NCI-H526 (cell line): ENCODE results near the gene PRLR.
"Not testable (repeated sequence)": the region's sequence is repeated elsewhere in the genome, so short reads cannot be mapped to it uniquely, and the experiment has no call there.

Source experiments
- DNase-seq, 2 experiments: peaks; one replicate each; lab custom pipeline; 2025; lab: John Stamatoyannopoulos, UW

The PRLR gene

GRCh38 chr5:35127006-35127405 lies 103.3 kb downstream of the PRLR start:
- DNase-seq = no peak

- no peak for DNase-seq
Measured at GRCh38 chr5:35125746-35126145, 104.5 kb downstream of the PRLR start.

GRCh38 chr5:35124932-35125331 lies 105.4 kb downstream of the PRLR start:
- DNase-seq = no peak

GRCh38 chr5:35122819-35123218 lies 107.5 kb downstream of the PRLR start:
- no peak for DNase-seq

- no peak for DNase-seq
Measured at GRCh38 chr5:35120715-35121114, 109.6 kb downstream of the PRLR start.

- DNase-seq = no peak
Measured at GRCh38 chr5:35117967-35118366, 112.3 kb downstream of the PRLR start.

GRCh38 chr5:35115920-35116319 lies 114.4 kb downstream of the PRLR start:
- DNase-seq = no peak

DNA sequence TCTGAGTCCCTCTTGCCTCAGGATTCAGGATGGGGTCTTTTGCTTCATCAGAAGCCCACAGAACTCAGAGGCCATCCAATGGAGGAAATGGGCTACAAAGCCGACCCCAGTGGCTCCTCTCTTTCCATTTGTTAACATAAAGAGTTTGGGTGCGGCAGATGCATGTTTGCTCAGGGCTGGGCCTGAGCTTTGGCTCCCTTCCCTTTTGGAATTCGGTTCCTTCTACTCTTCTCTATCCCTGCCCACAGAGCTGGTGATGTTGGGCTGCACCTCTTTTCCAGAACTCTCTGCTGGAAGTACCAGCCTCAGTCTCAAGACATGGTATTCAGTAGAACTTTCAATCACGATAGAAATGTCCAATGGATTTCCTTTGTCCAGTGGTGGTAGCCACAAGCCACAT lies 115.6 kb downstream of the PRLR start:
- no peak for DNase-seq

- DNase-seq = no peak
Measured at GRCh38 chr5:35112300-35112699, 118.0 kb downstream of the PRLR start.

GRCh38 chr5:35104550-35104949 lies 125.7 kb downstream of the PRLR start:
- DNase-seq = peak; percentile 44 to 62

DNA sequence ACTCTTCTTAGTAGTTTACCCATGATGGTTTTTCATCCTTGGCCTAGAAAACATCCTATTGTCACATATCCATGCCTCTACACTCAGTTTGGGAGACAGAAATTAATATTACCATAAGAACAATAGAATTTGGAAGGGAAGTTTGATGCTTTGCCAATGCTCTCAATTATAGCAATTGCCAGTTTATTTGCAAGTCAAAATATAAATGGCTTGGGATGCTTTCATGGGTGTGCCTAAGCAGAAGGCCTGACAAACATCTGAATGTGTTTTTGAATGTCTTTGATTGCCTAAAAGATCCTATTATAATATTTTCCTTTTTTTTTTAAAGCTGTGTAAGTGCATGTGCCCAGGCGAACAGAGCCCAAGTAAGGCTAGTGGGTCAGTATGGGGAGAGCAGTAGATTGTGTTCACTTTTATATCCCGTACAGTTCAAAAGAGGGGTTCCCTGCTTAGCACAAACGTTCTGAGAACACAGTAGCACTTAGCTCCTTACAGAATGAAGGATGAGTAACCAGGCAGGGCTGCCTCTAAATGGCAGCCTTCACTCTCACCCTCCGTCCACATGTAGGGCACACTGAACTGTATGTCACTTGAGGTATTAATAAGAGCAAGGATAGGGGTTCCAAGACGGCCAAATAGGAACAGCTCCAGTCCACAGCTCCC lies 126.5 kb downstream of the PRLR start:
- peak; percentile 9 to 38 for DNase-seq

DNA sequence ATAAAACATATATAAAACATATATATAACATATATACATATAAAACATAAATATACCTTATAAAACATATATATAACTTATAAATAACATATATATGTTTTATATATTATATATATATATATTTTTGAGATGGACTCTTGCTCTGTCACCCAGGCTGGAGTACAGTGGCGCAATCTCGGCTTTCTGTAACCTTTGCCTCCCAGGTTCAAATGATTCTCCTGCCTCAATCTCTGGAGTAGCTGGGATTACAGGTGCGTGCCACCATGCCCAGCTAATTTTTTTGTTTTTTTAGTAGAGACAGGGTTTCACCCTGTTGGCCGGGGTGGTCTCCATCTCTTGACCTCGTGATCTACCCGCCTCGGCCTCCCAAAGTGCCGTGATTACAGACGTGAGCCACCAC lies 128.6 kb downstream of the PRLR start:
- not testable (repeated sequence) for DNase-seq

GRCh38 chr5:35101016-35101415 lies 129.3 kb downstream of the PRLR start:
- DNase-seq = no peak

DNA sequence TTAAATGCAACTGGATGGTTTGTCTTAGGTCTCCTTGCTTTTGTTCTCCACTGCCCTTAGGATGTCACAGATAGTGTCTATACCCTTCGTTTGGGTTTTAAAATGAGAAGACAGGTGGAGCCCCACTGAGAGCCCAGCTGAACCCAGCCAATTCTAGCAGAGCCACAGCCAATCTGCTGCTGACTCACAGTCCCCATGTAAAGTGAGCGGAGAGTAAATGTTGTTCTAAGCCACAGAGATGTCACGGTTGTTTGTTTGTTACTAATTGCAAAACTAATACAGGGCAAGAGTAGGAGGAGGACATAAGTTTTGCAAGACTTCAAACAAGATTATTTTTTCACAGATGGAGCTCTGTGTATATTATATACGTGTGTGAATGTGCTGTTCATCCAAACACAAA lies 132.1 kb downstream of the PRLR start:
- no peak for DNase-seq

DNA sequence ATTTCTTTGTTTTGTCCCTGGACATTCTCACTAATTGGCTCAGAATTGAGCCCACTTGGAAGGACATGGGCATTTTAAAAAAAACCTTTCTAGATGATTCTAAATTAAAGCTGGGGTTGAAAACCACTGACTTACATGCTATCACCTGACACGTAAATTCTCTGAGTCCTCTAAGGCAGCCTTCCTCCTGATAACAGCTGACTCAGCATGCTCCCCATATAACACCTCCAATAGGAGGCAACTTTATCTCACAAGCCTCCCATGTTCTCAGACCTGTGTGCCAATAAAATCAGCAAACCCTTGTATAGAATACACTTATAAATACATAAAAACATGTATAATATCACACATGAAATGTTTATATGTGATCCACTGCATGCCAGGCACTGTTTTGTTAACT lies 133.4 kb downstream of the PRLR start:
- DNase-seq = no peak

DNA sequence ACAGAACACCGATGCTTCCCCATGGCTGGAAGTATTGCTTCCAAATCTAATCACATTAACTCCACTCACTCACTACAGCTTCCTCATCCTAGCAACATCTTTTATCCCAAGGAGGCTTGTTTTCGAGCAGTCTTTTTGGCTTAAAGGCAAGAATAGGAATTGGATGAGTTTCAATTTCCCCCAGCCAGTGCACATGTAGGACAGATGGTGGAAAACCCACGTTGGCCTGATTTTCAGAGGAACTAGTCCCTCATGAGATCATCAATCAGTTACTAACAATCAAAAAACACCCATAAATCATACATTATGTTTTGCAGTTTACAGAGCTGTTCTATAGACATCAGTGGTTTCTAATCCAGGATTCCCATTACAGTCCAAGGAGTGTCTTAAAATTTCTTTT lies 134.1 kb downstream of the PRLR start:
- no peak for DNase-seq

GRCh38 chr5:35095366-35095765 lies 134.9 kb downstream of the PRLR start:
- no peak for DNase-seq

GRCh38 chr5:35094948-35095347 lies 135.3 kb downstream of the PRLR start:
- no peak for DNase-seq

GRCh38 chr5:35092703-35093102 lies 137.6 kb downstream of the PRLR start:
- DNase-seq = no peak

DNA sequence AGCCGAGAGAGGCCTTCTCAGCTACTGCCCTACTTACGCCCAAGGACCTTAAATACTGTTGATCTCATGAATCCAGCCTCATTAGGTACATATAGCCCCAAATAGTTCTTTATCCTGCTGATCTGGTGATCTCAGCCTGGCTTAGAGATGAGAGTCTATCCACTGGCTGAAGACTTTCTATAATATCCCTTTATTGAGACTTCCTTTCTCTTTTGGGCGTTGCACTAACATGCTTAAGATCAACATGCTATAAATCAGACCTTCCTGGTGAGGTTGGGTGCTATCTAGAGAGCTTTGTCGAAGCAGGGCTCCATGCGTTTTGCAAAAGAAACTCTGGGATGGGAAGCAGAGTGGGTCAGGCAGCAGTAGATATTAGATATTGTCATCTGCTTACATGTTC lies 138.6 kb downstream of the PRLR start:
- DNase-seq = no peak

GRCh38 chr5:35089334-35090314 lies 140.7 kb downstream of the PRLR start:
- DNase-seq = peak; percentile 55 to 87

- DNase-seq = no peak
Measured at GRCh38 chr5:35087991-35088390, 142.3 kb downstream of the PRLR start.

GRCh38 chr5:35083150-35083549 lies 147.1 kb downstream of the PRLR start:
- no peak for DNase-seq
